Lower leg skin (tissue), 4 donors: ENCODE data around the gene NBPF20. TPM values are rescaled to one million over a fixed set of nuclear protein-coding genes. Genes with fewer than 3 reads are reported as not detected.

Source experiments
- total RNA-seq, 4 donors: library from RNA; depleted of rRNA; stranded (reverse); fragments of >200 nt; gene quantifications; one replicate each; pipeline ENCODE4 v1.1.0, GENCODE V29; 2016

Gene NBPF20
- total RNA-seq, 4 donors from 2014 or later: 0.67 to 1.5 (median 1.2) TPM

Other genes starting within 250 kb of the NBPF20 start
- gene PPIAL4D, start 183.4 kb downstream of the NBPF20 start, total RNA-seq: under 1 TPM in 1 of 4 donors, not detected in 3; 0.84 TPM
- 10 to 100 TPM in 3 of 4 donors, 1 to 10 TPM in 1; 9.9 to 19.2 (median 17.4) TPM for gene GPR89A, start 182.4 kb upstream of the NBPF20 start, total RNA-seq